LNCAP (cell line): ENCODE data around the gene ATP5MK.

Source experiments
- TF ChIP-seq, protein P1 (sequence below): fragments of 450-650 bp; IDR thresholded peaks from 2 replicates; pipeline ENCODE4 v1.5.1; 2017; ENCODE audit warnings: mild to moderate bottlenecking

ATP5MK gene

DNA sequence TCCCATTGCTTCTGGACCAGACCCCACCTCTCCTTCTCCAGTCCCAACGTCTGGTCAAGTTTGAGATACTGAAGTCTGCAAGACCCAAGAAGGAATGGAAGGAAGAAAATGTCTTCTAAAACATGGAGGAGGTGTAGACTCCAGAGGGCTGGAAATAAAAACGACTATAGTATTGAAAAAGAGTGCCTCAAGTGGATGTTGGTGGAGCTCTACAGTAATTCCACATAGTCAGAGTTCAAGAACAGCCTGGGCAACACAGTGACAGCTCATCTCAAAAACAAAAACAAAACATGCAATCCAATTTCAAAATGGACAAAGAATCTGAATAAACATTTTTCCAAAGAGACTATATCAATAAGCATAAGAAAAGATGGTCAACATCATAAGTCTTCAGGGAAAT is 43.0 kb downstream of the ATP5MK start:
- TF ChIP-seq, protein P1, sequence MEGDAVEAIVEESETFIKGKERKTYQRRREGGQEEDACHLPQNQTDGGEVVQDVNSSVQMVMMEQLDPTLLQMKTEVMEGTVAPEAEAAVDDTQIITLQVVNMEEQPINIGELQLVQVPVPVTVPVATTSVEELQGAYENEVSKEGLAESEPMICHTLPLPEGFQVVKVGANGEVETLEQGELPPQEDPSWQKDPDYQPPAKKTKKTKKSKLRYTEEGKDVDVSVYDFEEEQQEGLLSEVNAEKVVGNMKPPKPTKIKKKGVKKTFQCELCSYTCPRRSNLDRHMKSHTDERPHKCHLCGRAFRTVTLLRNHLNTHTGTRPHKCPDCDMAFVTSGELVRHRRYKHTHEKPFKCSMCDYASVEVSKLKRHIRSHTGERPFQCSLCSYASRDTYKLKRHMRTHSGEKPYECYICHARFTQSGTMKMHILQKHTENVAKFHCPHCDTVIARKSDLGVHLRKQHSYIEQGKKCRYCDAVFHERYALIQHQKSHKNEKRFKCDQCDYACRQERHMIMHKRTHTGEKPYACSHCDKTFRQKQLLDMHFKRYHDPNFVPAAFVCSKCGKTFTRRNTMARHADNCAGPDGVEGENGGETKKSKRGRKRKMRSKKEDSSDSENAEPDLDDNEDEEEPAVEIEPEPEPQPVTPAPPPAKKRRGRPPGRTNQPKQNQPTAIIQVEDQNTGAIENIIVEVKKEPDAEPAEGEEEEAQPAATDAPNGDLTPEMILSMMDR: no peak

DNA sequence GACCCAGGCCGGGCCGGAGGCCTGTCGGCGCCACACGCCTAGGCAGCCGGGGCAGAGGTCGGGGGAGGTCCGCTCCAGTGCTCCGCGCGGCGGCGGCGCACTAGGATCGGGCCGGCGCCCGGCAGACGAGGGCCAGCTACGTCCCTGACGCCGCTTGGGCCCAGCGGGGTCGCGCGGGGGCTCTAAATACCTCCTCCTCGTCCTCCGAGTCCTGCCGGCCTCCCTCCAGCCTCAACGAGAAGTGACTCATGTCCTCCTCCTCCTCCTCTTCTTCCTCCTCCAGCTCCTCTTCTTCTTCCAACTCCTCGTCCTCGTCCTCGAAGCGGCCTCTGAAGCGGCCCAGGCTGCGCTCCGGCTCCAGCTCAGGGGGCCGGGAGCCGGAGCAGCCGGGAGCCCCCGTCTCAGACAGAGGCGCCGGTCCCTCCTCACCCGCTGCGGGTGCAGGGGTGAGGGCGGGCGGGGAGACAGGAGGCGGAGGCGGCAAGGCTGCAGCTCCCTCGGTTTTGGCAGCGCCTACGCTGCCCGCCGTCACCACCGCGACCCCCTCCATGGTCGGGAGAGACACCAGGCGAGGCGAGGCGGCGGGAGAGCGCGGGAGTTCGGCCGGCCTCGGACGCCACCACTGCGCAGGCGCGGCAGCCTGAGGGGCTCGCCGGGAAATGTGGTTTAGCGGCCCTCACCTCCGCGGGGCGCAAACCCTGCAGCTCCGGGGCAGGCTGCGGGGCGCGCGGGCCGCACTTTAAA is 45.6 kb downstream of the ATP5MK start, which contains the start of gene PCGF6:
Gene PCGF6 (minus strand): TSS at position 624 of the 744 bp plus-strand sequence. CDS start 74 bp downstream, at position 550.
- TF ChIP-seq, protein P1: no peak

DNA sequence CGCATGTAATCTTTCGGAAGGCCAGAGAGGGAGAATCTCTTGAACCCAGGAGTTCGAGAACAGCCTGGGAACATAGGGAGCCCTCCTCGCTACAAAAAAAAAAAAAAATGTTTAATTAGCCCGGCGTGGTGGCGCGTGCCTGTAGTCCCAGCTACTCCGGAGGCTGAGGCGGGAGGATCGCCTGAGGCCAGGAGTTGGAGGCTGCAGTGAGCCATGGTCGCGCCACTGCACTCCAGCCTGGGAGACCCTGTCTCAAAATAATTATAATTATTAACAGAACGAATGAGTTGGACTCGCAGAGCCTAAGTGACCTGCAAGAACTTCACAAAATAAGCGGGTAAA is 46.1 kb downstream of the ATP5MK start:
- TF ChIP-seq, protein P1: no peak
